Skeletal muscle cell (primary cell): ENCODE results near the gene NDST1.

ENCODE experiments used
- DNase-seq: peaks from one replicate; pipeline ENCODE4 v3.0.0-alpha.2; 2010; ENCODE audit warnings: low read depth
- H3K4me3 ChIP-seq: 2 replicates; pipeline ENCODE4 v1.5.1; 2011; ENCODE audit warnings: low read depth, mild to moderate bottlenecking, control low read depth, low read length, moderate library complexity

NDST1 gene

GRCh38 chr5:150596826-150597225 is 88.9 kb downstream of the NDST1 start:
- no peak for DNase-seq
- no peak overlapping the region for H3K4me3 ChIP-seq

GRCh38 chr5:150598006-150598405 is 90.1 kb downstream of the NDST1 start:
- no peak overlapping the region for H3K4me3 ChIP-seq
- DNase-seq: no peak

GRCh38 chr5:150598821-150599273 is 90.9 kb downstream of the NDST1 start:
- no peak for DNase-seq

GRCh38 chr5:150599281-150599680 is 91.3 kb downstream of the NDST1 start:
- no peak for DNase-seq
- H3K4me3 ChIP-seq: no peak overlapping the region

More at GRCh38 chr5:150598821-150599273, 90.9 kb downstream of the NDST1 start:
- H3K4me3 ChIP-seq: no peak overlapping the region

- no peak for DNase-seq
- H3K4me3 ChIP-seq: no peak overlapping the region
These were observed 92.1 kb downstream of the NDST1 start for GRCh38 chr5:150599917-150600511.

DNA sequence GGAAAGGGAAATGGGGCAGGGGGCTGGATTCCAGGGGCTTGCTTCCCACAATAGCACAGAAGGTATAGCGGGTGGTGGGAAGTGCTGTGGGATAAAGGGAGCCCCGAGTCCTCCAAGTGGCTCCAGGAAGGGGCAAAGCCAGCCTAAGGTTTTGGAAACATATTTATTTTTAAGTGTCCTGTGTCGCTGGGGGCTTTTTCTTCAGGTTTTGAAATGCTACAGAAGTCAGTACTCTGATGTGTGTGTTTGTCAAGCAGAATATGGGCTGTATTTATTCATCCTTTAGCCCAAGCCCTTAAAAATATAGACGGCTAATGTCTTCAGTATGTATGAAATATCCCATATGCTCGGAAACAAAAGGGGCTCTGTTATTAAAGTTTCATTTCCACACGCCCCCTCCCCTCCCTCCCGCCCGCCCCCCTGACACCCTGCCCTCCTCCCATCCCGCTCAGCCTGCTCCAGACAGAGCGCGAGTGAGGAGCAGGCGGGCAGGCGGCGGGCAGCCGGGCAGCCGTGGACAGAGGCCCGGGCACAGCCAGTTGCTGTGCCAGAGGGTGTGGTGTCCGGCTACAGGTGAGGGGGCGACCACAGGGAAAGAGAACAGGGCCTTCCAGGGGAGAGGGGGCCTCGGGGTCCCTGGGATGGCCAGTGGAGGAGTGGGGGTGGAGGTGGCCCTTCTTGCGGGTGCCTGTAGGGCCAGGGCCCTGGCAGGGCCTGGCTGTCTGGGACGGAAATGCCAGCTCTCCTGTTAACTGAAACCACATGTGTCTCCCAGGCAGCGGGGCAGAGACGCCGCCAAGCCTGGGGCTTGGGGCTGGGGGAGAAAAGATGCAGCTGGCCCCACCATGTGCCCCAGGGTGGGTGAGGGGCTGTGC is 92.9 kb downstream of the NDST1 start:
- DNase-seq: no peak
- no peak overlapping the region for H3K4me3 ChIP-seq

- H3K4me3 ChIP-seq: no peak overlapping the region
- DNase-seq: no peak
These were observed 93.8 kb downstream of the NDST1 start for GRCh38 chr5:150601491-150602345.

- no peak for DNase-seq
These were observed 95.1 kb downstream of the NDST1 start for GRCh38 chr5:150603052-150603451.

GRCh38 chr5:150603491-150603890 is 95.6 kb downstream of the NDST1 start:
- H3K4me3 ChIP-seq: no peak overlapping the region
- no peak for DNase-seq

More at GRCh38 chr5:150603052-150603451, 95.1 kb downstream of the NDST1 start:
- no peak overlapping the region for H3K4me3 ChIP-seq

DNA sequence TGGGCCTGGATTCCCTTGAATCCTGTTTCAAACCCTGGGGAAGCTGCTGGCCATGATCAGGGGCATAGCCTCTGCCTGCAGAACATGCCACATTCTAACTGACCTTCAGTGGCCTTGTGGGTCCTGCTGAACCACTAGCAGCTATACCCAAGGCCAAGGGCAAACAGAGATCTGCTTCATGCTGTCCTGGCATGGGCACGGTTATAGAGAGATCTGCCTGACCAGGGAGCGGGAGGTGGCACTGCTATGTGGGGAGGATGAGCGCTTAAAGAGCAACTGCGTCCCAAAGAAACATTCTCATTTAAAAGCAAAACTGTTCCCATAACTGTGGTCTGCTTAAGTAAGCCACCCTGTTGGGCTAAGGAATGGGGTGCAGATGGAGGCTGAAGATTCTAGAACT is 96.1 kb downstream of the NDST1 start:
- DNase-seq: no peak
- H3K4me3 ChIP-seq: no peak overlapping the region

DNA sequence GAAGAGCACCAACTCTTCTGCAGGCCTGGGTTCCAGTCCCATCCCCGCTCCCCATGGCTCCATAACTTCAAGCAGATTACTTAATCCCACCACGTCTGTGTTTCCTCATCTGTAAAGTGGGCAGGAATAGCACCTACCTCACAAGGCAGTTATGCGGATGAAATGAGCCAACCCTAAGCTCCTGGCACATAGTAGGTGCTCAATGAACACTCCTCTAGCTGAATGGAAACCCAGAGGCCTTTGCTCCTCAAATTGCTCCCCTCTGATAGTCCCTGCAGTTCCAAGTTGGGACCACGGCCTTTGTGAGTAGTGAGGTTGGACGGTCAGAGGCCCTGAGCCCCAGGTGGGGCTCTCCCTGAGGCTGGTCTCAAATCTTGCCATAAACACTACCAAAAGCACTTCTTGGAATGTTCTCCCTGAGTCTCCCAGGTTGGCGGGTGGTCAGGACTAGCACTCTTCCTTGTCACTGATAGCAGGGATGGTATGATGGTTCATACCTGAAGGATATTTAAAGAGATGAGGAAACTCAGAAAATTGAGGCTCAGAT is 97.0 kb downstream of the NDST1 start:
- H3K4me3 ChIP-seq: no peak overlapping the region
- DNase-seq: no peak

DNA sequence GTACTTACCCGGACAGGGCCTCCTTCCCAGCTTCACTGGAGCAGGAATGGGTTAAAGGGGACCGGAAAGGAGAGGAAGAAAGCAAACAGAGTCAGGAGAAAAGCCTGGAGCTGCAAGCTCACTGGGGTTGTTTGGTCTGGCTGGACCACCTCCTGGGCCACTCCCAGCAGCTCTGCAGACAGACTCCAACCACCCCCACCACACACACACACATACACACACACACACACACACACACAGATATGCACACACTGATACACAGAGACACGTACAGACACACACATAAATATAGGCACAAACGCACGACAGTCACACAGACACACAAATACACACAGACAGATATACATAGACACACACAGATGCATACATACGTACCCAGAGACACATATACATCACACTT is 97.6 kb downstream of the NDST1 start:
- H3K4me3 ChIP-seq: no peak overlapping the region
- no peak for DNase-seq

DNA sequence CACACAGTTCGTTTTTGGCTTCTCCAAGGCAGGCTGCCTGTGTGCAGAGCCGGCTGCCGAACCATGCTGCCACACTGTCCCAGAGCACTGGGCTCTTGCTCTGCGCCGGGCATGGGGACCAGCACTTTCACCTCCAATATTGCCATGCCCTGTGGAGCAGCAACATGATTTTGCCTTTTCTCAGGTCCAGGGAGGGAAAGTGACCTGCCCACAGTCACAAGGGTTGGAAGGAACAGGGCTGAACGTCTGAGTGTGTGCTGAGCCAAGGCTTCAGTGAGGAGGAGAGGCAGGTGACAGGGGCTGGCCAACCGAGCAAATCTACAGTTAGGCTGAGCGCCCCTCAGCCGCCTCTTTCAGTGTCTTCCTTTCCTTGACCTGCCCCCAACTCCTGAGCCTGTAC is 98.5 kb downstream of the NDST1 start:
- H3K4me3 ChIP-seq: no peak overlapping the region
- DNase-seq: no peak

GRCh38 chr5:150607105-150607504 is 99.2 kb downstream of the NDST1 start:
- no peak for DNase-seq
- H3K4me3 ChIP-seq: no peak overlapping the region
